ACC112 (cell line): Measurements from ENCODE around the gene COL8A2.

Experiments used
- H2AFZ ChIP-seq: fragments of 200-600 bp; sonication (generic); one replicate; pipeline ENCODE4 v1.6.0; 2017; ENCODE audit warnings: antibody characterized with exemption, low read length; ENCODE audit not compliant: unreplicated experiment
- H3K27ac ChIP-seq: fragments of 200-600 bp; sonication (generic); 2 replicates; pipeline ENCODE4 v1.5.1; 2014; ENCODE audit warnings: low read depth, mild to moderate bottlenecking, antibody characterized with exemption, low read length, moderate library complexity
- H3K27me3 ChIP-seq: fragments of 200-600 bp; sonication (generic); 2 replicates; pipeline ENCODE4 v1.6.1; 2014; ENCODE audit warnings: mild to moderate bottlenecking, antibody characterized with exemption, low read length, moderate library complexity, mixed read lengths; ENCODE audit not compliant: insufficient read depth
- H3K36me3 ChIP-seq: fragments of 200-600 bp; sonication (generic); 2 replicates; pipeline ENCODE4 v1.6.1; 2016; ENCODE audit warnings: mild to moderate bottlenecking, antibody characterized with exemption, low read length, moderate library complexity, mixed read lengths; ENCODE audit not compliant: insufficient read depth
- H3K4me1 ChIP-seq: fragments of 200-600 bp; sonication (generic); one replicate; pipeline ENCODE4 v1.6.1; 2016; ENCODE audit warnings: low read length, mixed read lengths; ENCODE audit not compliant: insufficient read depth, unreplicated experiment, control insufficient read depth
- H3K4me3 ChIP-seq: fragments of 200-600 bp; sonication (generic); 2 replicates; pipeline ENCODE4 v1.5.1; 2014; ENCODE audit warnings: mild to moderate bottlenecking, low read depth, low read length
- H3K79me2 ChIP-seq: fragments of 200-600 bp; sonication (generic); one replicate; pipeline ENCODE4 v1.6.0; 2016; ENCODE audit warnings: low read length; ENCODE audit not compliant: control insufficient read depth, unreplicated experiment, insufficient read depth

The COL8A2 gene

DNA sequence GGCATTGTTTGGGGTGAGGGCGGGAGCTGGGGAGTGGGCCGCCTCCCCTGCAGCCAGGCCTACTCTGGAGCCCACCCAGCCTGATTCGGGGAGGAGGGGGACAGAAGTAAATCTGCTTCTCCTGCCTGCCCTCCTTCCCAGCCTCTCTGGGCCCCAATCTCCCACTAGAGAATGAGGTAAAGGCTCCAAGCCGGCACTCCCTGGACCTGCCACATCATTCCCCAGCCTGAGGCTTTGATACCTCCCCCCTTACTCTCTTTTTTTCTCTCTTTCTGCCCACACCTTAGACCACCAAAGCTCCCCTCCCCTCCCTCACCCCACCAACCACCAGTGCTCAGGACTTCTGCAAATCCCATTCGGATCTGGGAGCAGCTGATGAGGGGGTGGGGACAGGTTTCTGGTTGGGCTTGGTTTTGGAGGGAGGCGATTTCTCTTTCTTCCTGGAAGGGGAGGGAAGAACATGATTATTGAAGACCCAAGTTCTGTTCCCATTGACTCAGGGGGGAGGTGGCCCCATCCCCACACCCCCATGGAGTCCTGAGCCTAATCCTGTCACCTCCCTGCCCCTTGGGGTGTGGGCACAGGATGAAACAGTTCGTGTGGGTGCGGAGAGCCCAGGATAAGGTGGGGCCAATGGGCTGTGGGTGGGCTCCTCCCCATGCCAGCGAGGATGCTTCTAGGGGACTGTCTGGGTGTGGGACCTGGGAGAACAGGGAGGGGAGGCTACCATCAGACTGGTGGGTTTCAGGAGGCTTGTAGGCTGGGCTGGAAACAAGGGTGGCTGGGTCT is 32.3 kb upstream of the COL8A2 start:
- peak overlapping the region; percentile 79 for H3K27ac ChIP-seq
- H3K79me2 ChIP-seq = peaks cover 69% of the 10 kb centered on the region
- no peak overlapping the region for H2AFZ ChIP-seq
- H3K27me3 ChIP-seq = no peaks in the 10 kb centered on the region
- peak overlapping the region; percentile 99 for H3K4me3 ChIP-seq
- H3K4me1 ChIP-seq = peaks cover 52% of the 10 kb centered on the region
- no peaks in the 10 kb centered on the region for H3K36me3 ChIP-seq

DNA sequence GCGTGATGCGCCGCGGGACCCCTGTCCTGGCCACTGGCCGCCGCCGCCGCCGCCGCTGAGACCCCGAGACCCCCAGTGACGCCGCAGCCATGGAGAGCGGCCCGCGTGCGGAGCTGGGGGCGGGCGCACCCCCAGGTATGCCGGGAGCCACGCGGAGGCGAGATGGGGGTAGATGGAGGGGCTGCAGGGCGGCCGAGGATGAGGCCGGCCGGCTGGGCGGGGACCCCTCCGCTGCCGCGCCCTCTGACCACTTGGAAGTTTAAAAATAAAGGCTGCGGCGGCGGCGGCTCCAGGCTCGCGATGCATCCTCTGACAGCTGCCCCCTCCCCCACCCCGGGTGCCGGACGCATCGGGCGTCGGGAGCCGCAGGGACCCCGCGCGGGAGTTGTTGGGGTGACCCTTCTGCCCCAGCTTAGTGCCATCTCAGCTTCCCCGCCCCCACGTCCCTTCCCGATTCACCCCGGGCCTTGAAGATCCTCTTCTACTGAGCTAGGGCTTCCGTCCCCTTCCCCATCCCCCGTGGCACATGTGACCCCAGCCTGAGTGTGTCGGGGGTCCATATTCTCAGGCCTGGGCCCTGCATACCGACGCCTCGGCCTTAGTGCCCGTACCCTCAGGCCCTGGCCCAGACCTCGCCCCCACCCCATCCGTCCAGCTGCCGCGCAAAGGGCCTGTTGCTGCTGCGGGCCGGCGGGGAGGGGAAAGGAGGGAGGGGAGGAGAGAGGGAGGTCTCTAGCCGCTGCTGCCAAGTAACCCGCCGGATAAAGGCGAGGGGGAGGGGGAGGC is 31.5 kb upstream of the COL8A2 start:
- H3K27me3 ChIP-seq = no peaks in the 10 kb centered on the region

DNA sequence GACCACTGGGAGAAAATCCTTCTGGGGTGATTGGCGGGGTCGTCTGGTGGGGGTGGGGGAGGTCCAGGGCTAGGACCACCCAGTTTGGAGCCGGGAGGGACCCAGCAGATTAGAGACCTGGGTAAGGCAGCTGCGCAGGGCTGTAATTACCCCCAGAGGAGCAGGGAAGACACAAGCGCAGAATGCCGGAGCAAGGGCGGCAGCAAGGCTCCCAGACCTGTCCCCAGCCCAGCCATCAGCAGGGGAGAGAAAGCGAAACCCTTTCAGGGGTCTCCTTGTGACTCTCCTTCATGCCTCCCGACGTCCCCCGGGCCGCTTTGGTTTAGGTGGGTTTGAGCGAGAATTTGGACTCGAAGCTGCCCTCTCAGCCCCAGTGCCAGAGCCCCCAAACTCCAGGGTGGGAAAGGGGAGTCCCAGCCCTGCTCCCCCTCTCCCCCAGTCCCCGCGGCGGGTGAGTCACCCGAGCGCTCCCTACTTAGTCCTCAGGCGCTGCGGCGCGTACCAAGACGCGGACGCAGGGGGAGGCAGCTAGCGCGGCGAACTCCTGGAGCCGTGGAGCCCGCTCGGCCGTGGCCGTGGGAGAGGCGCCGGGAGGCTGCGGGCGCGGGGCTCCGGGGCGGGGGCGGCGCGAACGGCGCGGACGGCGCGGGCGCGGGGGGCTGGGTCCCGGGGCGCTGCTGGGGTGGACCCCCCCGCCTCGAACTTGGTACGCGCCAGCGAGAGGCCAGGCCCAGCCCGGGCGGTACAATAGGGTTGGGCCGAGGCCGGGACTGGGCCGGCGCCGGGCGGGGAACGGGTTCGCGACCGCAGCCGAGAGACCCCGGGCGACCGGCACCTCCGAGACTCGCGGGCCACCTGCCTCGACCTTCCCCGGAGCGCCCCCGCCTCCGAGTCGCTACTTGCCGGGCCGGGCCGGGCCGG is 30.6 kb upstream of the COL8A2 start, which contains the start of gene MAP7D1:
MAP7D1 (plus strand) TSS at position 753 of the 921 bp plus-strand sequence. CDS start 258 bp downstream, outside the sequence.
- H3K4me1 ChIP-seq = peaks cover 50% of the 10 kb centered on the region
- H2AFZ ChIP-seq = peak within 1 kb of the TSS; percentile 66
- H3K4me3 ChIP-seq = peak within 1 kb of the TSS; percentile 99
- H3K36me3 ChIP-seq = no peaks in the 10 kb centered on the region
- peaks cover 52% of the 10 kb centered on the region for H3K79me2 ChIP-seq
- no peaks in the 10 kb centered on the region for H3K27me3 ChIP-seq
- peak within 1 kb of the TSS; percentile 79 for H3K27ac ChIP-seq

More for the DNA sequence above, 31.5 kb upstream of the COL8A2 start:
- Histone ChIP-seq H3K4me1 (peaks cover 51% of the 10 kb centered on the region), H3K79me2 (peaks cover 61% of the 10 kb centered on the region), H3K27ac (peak overlapping the region; percentile 79), H3K4me3 (peak overlapping the region; percentile 99), H2AFZ (peak overlapping the region; percentile 12), H3K36me3 (no peaks in the 10 kb centered on the region)

DNA sequence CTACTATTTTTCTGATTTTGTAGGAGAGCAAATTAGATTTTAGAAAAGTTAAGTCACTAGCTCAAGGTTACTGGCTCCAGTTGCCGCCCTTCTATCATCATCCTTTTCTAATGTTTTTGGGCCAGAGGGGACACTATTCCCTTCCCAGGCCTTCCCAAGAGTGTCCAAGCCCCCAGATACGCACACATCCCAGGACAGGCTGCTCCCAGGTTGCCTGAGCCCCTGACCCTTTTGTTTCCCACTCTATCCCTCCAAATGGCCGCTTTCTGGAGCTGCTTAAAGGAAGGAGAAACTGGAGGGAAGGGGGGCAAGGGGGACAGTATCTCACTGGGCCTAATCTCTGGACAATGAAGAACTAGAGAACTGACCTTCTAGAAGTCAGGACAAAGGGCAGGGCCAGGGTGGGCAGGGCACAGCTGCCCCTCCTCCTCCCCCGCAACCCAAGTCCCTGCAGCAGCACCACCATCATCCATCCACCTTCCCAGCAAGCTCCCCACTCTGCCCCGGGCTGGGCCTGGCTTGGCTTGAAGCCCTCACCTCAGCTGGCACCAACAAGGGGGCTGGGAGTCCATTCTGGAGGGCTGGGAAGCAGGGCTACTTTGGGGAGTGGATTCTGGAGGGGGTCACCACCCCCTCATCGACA is 29.9 kb upstream of the COL8A2 start:
- peaks cover 44% of the 10 kb centered on the region for H3K79me2 ChIP-seq
- H3K27ac ChIP-seq = peak overlapping the region; percentile 79
- peak overlapping the region; percentile 66 for H2AFZ ChIP-seq
- H3K27me3 ChIP-seq = no peaks in the 10 kb centered on the region
- H3K4me1 ChIP-seq = peaks cover 50% of the 10 kb centered on the region
- H3K4me3 ChIP-seq = peak overlapping the region; percentile 99
- no peaks in the 10 kb centered on the region for H3K36me3 ChIP-seq

DNA sequence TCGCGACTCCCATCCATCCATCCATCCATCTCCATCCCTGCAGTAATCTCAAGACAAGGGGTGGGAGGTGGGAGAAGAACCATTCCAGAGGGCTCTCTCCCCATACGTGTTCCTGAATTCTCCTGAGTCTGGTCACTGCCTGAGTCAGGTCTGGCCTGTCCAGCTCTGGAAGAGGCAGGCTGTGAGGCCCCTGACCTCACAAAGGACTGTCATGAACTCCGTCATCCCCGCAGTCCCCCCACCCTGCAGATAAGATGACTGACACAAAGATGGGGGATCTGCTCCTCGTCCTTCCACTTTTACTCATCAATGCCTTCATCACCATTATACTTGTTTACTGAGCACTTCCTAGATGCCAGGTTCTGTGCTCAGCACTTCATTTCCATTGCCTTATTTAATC is 29.3 kb upstream of the COL8A2 start:
- no peak overlapping the region for H3K27ac ChIP-seq
- no peaks in the 10 kb centered on the region for H3K36me3 ChIP-seq
- no peak overlapping the region for H3K4me3 ChIP-seq
- H2AFZ ChIP-seq = no peak overlapping the region
- peaks cover 46% of the 10 kb centered on the region for H3K4me1 ChIP-seq
- H3K79me2 ChIP-seq = peaks cover 39% of the 10 kb centered on the region
- H3K27me3 ChIP-seq = no peaks in the 10 kb centered on the region

DNA sequence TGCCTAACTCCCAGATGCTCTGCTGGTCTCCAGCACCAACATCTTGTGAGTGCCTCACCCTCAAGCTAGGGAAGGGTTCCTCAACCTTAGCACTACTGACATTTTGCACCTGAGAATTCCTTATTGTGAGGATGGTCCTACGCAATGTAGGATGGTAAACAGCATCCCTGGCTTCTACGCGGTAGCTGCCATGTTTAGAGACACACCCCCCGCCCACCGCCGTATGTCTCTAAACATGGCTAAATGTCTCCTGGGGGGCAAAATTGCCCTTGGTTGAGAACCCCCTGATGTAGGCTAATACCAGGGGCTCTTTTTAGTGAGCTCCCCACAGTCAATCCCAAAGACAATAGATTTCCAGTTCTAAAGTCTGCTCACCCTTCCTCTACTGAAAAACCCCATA is 28.5 kb upstream of the COL8A2 start:
- Histone ChIP-seq H2AFZ (no peak overlapping the region), H3K27ac (no peak overlapping the region), H3K27me3 (no peaks in the 10 kb centered on the region), H3K4me1 (peaks cover 40% of the 10 kb centered on the region), H3K79me2 (peaks cover 38% of the 10 kb centered on the region), H3K4me3 (no peak overlapping the region), H3K36me3 (no peaks in the 10 kb centered on the region)

DNA sequence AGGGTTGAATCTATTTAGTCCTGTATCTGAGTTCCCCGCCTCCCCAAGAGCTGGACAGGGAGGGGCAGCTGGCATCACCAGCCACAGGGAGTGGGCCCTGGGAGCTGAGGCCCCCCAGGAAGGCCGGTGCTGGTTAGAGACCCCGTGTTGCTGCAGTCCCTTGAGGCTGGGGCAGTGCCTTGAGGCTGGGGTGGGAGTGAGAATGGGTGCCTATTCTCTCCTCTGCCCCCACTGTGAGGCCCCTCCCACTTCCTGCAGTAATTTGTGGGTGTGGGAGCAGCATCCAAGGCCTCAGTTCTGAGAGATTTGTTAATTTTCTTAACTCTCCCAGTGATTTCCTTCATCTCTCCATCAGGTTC is 26.8 kb upstream of the COL8A2 start:
- H3K4me1 ChIP-seq = peaks cover 40% of the 10 kb centered on the region
- H3K36me3 ChIP-seq = no peaks in the 10 kb centered on the region
- peaks cover 38% of the 10 kb centered on the region for H3K79me2 ChIP-seq
- peak overlapping the region; percentile 97 for H3K27ac ChIP-seq
- peak overlapping the region; percentile 9; the same call in 1 of the 2 replicates for H3K4me3 ChIP-seq
- peak overlapping the region; percentile 53 for H2AFZ ChIP-seq
- H3K27me3 ChIP-seq = no peaks in the 10 kb centered on the region

DNA sequence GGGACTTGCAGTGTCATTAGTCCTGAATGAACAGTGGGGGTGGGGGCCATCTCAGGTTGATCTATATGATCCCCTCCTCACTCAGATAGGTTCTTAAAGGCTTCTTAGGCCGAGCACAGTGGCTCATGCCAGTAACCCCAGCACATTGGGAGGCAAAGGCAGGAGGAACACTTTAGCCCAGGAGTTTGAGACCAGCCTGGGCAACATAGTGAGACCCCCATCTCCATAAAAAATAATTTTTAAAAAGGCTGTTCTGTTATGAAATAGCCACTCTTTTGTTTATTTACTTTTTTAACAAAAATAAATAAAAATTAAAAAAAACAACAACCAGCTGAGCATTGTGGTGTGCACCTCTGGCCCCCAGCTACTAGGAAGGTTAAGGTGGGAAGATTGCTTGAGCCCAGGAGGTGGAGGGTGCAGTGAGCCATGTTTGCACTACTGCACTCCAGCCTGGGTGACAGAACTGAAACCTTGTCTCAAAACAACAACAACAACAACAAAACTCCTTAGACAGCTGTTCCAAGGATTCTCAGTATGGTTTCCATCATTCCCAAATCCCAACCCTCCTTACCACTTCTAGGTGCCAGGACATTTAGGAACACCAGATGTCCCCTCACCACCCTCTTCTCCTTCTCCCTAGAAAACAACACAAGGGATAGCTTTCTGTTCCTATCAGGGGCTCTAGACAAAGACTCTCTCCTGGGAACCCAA is 26.3 kb upstream of the COL8A2 start:
- Histone ChIP-seq H3K79me2 (peaks cover 37% of the 10 kb centered on the region), H3K4me1 (peaks cover 40% of the 10 kb centered on the region), H2AFZ (peak overlapping the region; percentile 53), H3K36me3 (no peaks in the 10 kb centered on the region), H3K4me3 (peak overlapping the region; percentile 9; the same call in 1 of the 2 replicates), H3K27ac (peak overlapping the region; percentile 97), H3K27me3 (no peaks in the 10 kb centered on the region)

DNA sequence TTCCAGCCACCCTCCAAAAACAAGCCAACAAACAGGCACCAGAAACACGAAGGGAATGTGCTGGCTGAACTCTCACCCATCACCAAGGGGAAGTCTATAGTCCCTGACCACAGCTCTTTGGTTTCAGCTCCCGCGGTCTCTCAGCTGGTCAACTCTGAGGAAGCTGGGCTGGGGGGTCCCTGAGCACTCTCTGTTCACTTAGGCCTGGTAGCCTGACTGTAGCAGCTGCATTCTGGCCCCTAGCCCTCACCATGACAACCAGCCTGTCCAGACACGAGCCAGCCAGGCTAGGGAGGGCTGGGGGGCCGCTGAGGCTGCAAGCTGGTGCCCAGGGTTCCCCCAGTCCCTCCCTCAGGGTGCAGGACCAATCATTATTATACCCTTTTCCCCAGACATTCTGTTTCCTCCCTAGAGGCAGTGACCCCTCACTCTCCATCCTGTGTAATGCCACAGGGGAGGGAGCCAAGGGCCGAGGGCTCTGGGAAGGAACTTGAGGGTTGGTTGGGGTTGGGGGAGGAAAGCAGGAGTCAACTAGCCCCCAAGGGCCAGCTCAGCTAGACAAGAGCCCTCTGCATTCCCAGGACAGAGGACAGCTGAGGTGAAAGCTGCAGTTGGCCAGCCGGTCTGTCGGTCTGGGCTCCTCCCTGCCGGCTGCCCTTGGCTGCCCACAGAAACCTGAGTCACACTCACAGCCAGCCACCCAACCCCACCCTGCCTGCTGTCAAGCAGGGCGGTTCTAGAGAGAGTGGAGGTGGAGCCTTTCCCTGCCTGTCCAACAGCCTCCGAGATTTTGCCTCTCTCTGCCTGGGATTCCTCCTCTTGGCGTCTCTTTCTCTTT is 25.5 kb upstream of the COL8A2 start:
- H2AFZ ChIP-seq = no peak overlapping the region
- H3K36me3 ChIP-seq = no peaks in the 10 kb centered on the region

More for the DNA sequence above, 25.5 kb upstream of the COL8A2 start:
- Histone ChIP-seq H3K4me3 (peak overlapping the region; percentile 23), H3K27ac (peak overlapping the region; percentile 97), H3K79me2 (peaks cover 34% of the 10 kb centered on the region), H3K4me1 (peaks cover 40% of the 10 kb centered on the region), H3K27me3 (no peaks in the 10 kb centered on the region)
